ENCODE results near the gene MATCAP1. TPM values are rescaled to one million over a fixed set of nuclear protein-coding genes. Genes with fewer than 3 reads are reported as not detected.

Gene MATCAP1
- total RNA-seq, 1 experiment from 2014 or later: 40.8 TPM

GRCh38 chr16:67229906-67230808 lies 46.4 kb upstream of the MATCAP1 start:
- Mint-ChIP-seq H3K9me3 (no peaks in the 10 kb centered on the region), H3K36me3 (peaks cover 36% of the 10 kb centered on the region), H3K4me3 (no peak overlapping the region), H3K27ac (no peak overlapping the region), H3K4me1 (peaks cover 15% of the 10 kb centered on the region), H3K27me3 (ENCODE audit: low read depth) (peaks cover 7% of the 10 kb centered on the region)
- ChIA-PET POLR2A (interaction anchor here (0.6 kb wide), 2 partner anchors 17 to 177 kb away, joined by 3 to 4 read pairs; partner anchors contain the start of gene FHOD1), CTCF (interaction anchor here (3.7 kb wide), 1 partner anchor 16 kb away, joined by 15 read pairs; the partner anchor contains the start of gene FHOD1)
- DNase-seq (ENCODE audit: low spot score) (no peak), ATAC-seq (no peak)
- TF ChIP-seq ZNF219 (CRISPR knock-in tag; IDR thresholded peaks at IDR 0.05; ENCODE audit: borderline replicate concordance): no peak
- TF ChIP-seq ATF6 (CRISPR knock-in tag; IDR thresholded peaks at IDR 0.05): no peak
- no peak for TF ChIP-seq EMX1 (CRISPR knock-in tag; IDR thresholded peaks at IDR 0.05)
- no peak for TF ChIP-seq ZNF532 (CRISPR knock-in tag; IDR thresholded peaks at IDR 0.05; ENCODE audit: borderline replicate concordance)
- no peak for TF ChIP-seq SOX15 (CRISPR knock-in tag; IDR thresholded peaks at IDR 0.05)
- TF ChIP-seq SP1 (CRISPR knock-in tag; conservative IDR thresholded peaks at IDR 0.05): no peak
- TF ChIP-seq ZBTB43 (CRISPR knock-in tag; IDR thresholded peaks at IDR 0.05): no peak
- TF ChIP-seq CTCF (IDR thresholded peaks at IDR 0.05): no peak
- no peak for TF ChIP-seq ZNF423 (CRISPR knock-in tag; IDR thresholded peaks at IDR 0.05)
- no peak for TF ChIP-seq NR2C2 (CRISPR knock-in tag; IDR thresholded peaks at IDR 0.05)
- no peak for TF ChIP-seq HMGXB4 (CRISPR knock-in tag; IDR thresholded peaks at IDR 0.05)
- TF ChIP-seq GABPB1 (CRISPR knock-in tag; IDR thresholded peaks at IDR 0.05): no peak
- no peak for TF ChIP-seq ZNF425 (CRISPR knock-in tag; conservative IDR thresholded peaks at IDR 0.05)
- no peak for TF ChIP-seq CBFB (CRISPR knock-in tag; IDR thresholded peaks at IDR 0.05; ENCODE audit: low read depth)
- no peak for TF ChIP-seq ESRRA (CRISPR knock-in tag; IDR thresholded peaks at IDR 0.05; ENCODE audit: borderline replicate concordance)
- no peak for TF ChIP-seq STAT6 (CRISPR knock-in tag; conservative IDR thresholded peaks at IDR 0.05; ENCODE audit: low read depth)
- no peak for TF ChIP-seq CREB1 (CRISPR knock-in tag; IDR thresholded peaks at IDR 0.05)
- no peak for TF ChIP-seq USF1 (CRISPR knock-in tag; IDR thresholded peaks at IDR 0.05)

All from WTC11 (cell line).